Ascending aorta (tissue), 2 donors: ENCODE measurements around the gene PACRG. TPM values are rescaled to one million over a fixed set of nuclear protein-coding genes. Genes with fewer than 3 reads are reported as not detected.

Experiments used
- DNase-seq, 2 donors: peaks; one replicate each; pipeline ENCODE4 v3.0.0-alpha.2; 2019; ENCODE audit warnings: low spot score in 2 of 2
- H3K27ac ChIP-seq, 2 donors: fragments of 200-600 bp; sonication (generic); one replicate each; pipeline ENCODE4 v1.5.1; 2016 to 2017; ENCODE audit warnings: mild to moderate bottlenecking in 1 of 2
- H3K27me3 ChIP-seq: fragments of 200-600 bp; sonication (generic); one replicate; pipeline ENCODE4 v1.5.1; 2017
- H3K36me3 ChIP-seq, 2 donors: fragments of 200-600 bp; sonication (generic); one replicate each; pipeline ENCODE4 v1.5.1; 2016
- H3K4me1 ChIP-seq, 2 donors: fragments of 200-600 bp; sonication (generic); one replicate each; pipeline ENCODE4 v1.5.1; 2016 to 2017; ENCODE audit warnings: mild to moderate bottlenecking in 1 of 2
- H3K4me3 ChIP-seq, 2 donors: fragments of 200-600 bp; sonication (generic); one replicate each; pipeline ENCODE4 v1.5.1; 2016 to 2017; ENCODE audit warnings: mild to moderate bottlenecking in 1 of 2
- H3K9me3 ChIP-seq, 2 donors: fragments of 200-600 bp; sonication (generic); one replicate each; pipeline ENCODE4 v1.5.1; 2016
- CTCF ChIP-seq, 3 experiments: fragments of 200-600 bp in 2 of 3; fragments of 450-650 bp in 1 of 3; sonication (generic) in 2 of 3; IDR thresholded peaks; one replicate each; pipeline ENCODE4 v1.5.1; 2016 to 2019; ENCODE audit warnings: antibody characterized with exemption in 3 of 3, mild to moderate bottlenecking in 1 of 3, moderate library complexity in 1 of 3
- intact Hi-C: fragments of 100-400 bp; cut with DNase I; formaldehyde crosslinking; loops from one replicate; pipeline ENCODE4 v1.15.1; 2023
- total RNA-seq: library from RNA; depleted of rRNA; stranded (reverse); fragments of >200 nt; gene quantifications from one replicate; pipeline ENCODE4 v1.1.0, GENCODE V29; 2016

PACRG gene
- total RNA-seq, 1 donor from 2014 or later, result not detected

DNA sequence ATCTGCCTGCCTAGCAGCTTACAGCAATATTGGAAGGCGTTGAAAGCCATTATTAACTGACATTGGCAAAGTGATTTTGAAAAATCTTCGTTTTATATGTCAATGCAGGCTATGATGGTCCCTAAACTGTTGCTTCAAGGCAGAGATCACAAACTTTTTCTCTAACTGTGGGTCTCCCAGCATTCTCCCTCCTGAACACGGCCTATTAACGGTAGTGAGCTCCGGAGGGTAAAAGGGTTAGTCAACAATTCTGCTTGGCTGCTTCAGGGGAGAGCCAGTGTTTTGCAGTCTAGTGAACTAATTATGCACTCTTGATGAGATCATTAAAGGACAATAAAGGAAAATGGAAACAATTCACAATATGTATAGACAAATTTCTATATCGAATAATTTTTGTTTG, 424.9 kb downstream of the PACRG start:
- Histone ChIP-seq H3K36me3 (no peaks in the 10 kb centered on the region), H3K4me3 (no peak overlapping the region), H3K27me3 (no peaks in the 10 kb centered on the region), H3K4me1 (no peaks in the 10 kb centered on the region), H3K27ac (no peak overlapping the region), H3K9me3 (no peaks in the 10 kb centered on the region)
- TF ChIP-seq CTCF (IDR thresholded peaks at IDR 0.05), result no peak
- intact Hi-C loops, result no loop called here
- DNase-seq, result no peak

GRCh38 chr6:163159110-163159509, 431.3 kb downstream of the PACRG start:
- intact Hi-C loops, result no loop called here

DNA sequence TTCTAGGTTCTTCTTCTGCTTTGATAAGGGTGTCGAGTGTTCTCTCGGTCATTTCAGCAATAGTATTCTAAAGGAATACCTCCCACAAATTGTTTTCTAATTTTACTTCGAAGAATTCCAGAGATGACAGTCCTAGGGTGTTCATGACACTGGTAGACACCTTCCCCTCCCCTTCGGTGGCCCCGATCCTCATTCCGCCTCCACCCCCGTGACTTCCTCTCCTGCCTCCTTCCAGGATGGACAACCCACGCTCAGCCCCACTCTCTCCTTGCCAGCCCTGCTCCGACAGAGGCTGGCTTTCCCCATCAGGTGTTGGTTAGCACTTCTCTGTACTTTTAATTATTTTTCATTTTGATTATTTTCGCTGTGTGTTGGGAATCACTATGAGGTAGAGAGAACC, 431.9 kb downstream of the PACRG start:
- DNase-seq, result no peak
- intact Hi-C loops, result no loop called here
- Histone ChIP-seq H3K27me3 (no peaks in the 10 kb centered on the region), H3K36me3 (no peaks in the 10 kb centered on the region), H3K4me1 (no peaks in the 10 kb centered on the region), H3K4me3 (no peak overlapping the region), H3K9me3 (no peaks in the 10 kb centered on the region), H3K27ac (no peak overlapping the region)
- TF ChIP-seq CTCF (IDR thresholded peaks at IDR 0.05), result no peak

More at GRCh38 chr6:163159110-163159509, 431.3 kb downstream of the PACRG start:
- no peaks in the 10 kb centered on the region for H3K4me1 ChIP-seq
- TF ChIP-seq CTCF (IDR thresholded peaks at IDR 0.05), result no peak
- H3K4me3 ChIP-seq, result no peak overlapping the region
- H3K36me3 ChIP-seq, result no peaks in the 10 kb centered on the region
- H3K27ac ChIP-seq, result no peak overlapping the region
- H3K9me3 ChIP-seq, result no peaks in the 10 kb centered on the region
- H3K27me3 ChIP-seq, result no peaks in the 10 kb centered on the region
- DNase-seq, result no peak

GRCh38 chr6:163162007-163162873, 434.5 kb downstream of the PACRG start:
- no peak for TF ChIP-seq CTCF (IDR thresholded peaks at IDR 0.05)
- Histone ChIP-seq H3K4me3 (no peak overlapping the region), H3K36me3 (no peaks in the 10 kb centered on the region), H3K4me1 (no peaks in the 10 kb centered on the region), H3K9me3 (no peaks in the 10 kb centered on the region), H3K27me3 (no peaks in the 10 kb centered on the region), H3K27ac (no peak overlapping the region)
- no peak for DNase-seq
- intact Hi-C loops, result no loop called here

- no peaks in the 10 kb centered on the region for H3K9me3 ChIP-seq
- TF ChIP-seq CTCF (IDR thresholded peaks at IDR 0.05), result no peak
- H3K27ac ChIP-seq, result no peak overlapping the region
- H3K4me1 ChIP-seq, result no peaks in the 10 kb centered on the region
- no peak overlapping the region for H3K4me3 ChIP-seq
- no peaks in the 10 kb centered on the region for H3K36me3 ChIP-seq
- intact Hi-C loops, result no loop called here
- H3K27me3 ChIP-seq, result no peaks in the 10 kb centered on the region
- no peak for DNase-seq
Measured at GRCh38 chr6:163162874-163163213, 435.1 kb downstream of the PACRG start.
